ENCODE measurements around the gene MYO5B. TPM values are rescaled to one million over a fixed set of nuclear protein-coding genes. Genes with fewer than 3 reads are reported as not detected.

MYO5B gene
- total and polyA plus RNA-seq, 9 of the 15 experiments (the other 6 are each of a cell fraction or from before 2014, with no cell fraction given): 0.07 to 0.42 (median 0.28) TPM

- CTCF ChIA-PET (ENCODE audit: low intra/inter-chr PET ratio): no interaction called here
- Histone ChIP-seq H3K4me2 (ENCODE audit: insufficient read depth, low read length) (no peak overlapping the region), H2AFZ (ENCODE audit: low read depth, low read length) (no peak overlapping the region), H3K27ac (ENCODE audit: extremely low read depth, low read depth, low read length) (no peak overlapping the region), H3K79me2 (ENCODE audit: control insufficient read depth, insufficient read depth, low read length) (no peaks in the 10 kb centered on the region), H3K4me3 (no peak overlapping the region), H3K27me3 (ENCODE audit: control insufficient read depth in 2 of 2, insufficient read depth in 2 of 2, low read length in 2 of 2) (no peaks in the 10 kb centered on the region; a peak in 1 of 5 replicates), H3K9me3 (replicated peaks; ENCODE audit: control insufficient read depth, insufficient read depth, low read depth, low read length) (no peaks in the 10 kb centered on the region), H3K36me3 (ENCODE audit: control insufficient read depth, insufficient read depth, low read length) (no peaks in the 10 kb centered on the region), H3K9me1 (ENCODE audit: control insufficient read depth, insufficient read depth, low read length) (no peaks in the 10 kb centered on the region), H4K20me1 (replicated peaks; ENCODE audit: control insufficient read depth, insufficient read depth, low read length) (no peaks in the 10 kb centered on the region), H3K9ac (ENCODE audit: insufficient read depth in 1 of 2, low read depth in 2 of 2, low read length in 2 of 2) (no peak overlapping the region), H3K4me1 (replicated peaks in 1 of 2; ENCODE audit: control insufficient read depth in 2 of 2, insufficient read depth in 2 of 2, low read length in 2 of 2) (no peaks in the 10 kb centered on the region)
- POLR2A ChIA-PET: no interaction called here
- 0% methylated on average over 1 of the region's 1 CpG for WGBS (ENCODE audit: insufficient coverage, low coverage, missing lambda C conversion rate)
- no peak for DNase-seq (ENCODE audit: extremely low read depth in 1 of 4, low spot score in 3 of 4)
- in situ Hi-C loops (cut with MboI): no loop called here
- no peak for ATAC-seq
- no TSS peak for BruUV-seq (replicated peaks)
- TF ChIP-seq HEY1 (CRISPR knock-in tag; IDR thresholded peaks at IDR 0.05; ENCODE audit: borderline replicate concordance) (no peak), ZNF23 (CRISPR knock-in tag; IDR thresholded peaks at IDR 0.05) (no peak), AFF4 (CRISPR knock-in tag; IDR thresholded peaks at IDR 0.05) (no peak), MYC (IDR thresholded peaks at IDR 0.05; ENCODE audit: low read depth, low read length) (no peak), MYC (CRISPR knock-in tag; IDR thresholded peaks at IDR 0.05; ENCODE audit: borderline replicate concordance, low read depth) (no peak)
- intact Hi-C loops (cut with micrococcal nuclease): no loop called here
- no peak for FAIRE-seq
Measured at GRCh38 chr18:50105027-50105426, 89.9 kb downstream of the MYO5B start.
